Renal cortex interstitium (tissue), 11 donors: ENCODE measurements around the gene ZNF625. TPM values are rescaled to one million over a fixed set of nuclear protein-coding genes. Genes with fewer than 3 reads are reported as not detected.
"Not testable (repeated sequence)": the region's sequence is repeated elsewhere in the genome, so short reads cannot be mapped to it uniquely, and the experiment has no call there.

Experiments
- DNase-seq, 11 donors: peaks; one replicate each; pipeline ENCODE4 v3.0.0-alpha.2; 2013; ENCODE audit warnings: low read depth in 9 of 11, low spot score in 4 of 11; ENCODE audit errors: extremely low read depth in 1 of 11
- polyA plus RNA-seq, 3 donors: library from polyadenylated mRNA; unstranded; fragments of 120-200 nt; gene quantifications; one replicate each; pipeline ENCODE4 v1.2.1, GENCODE V29; 2013; ENCODE audit not compliant: insufficient read length in 3 of 3

ZNF625 gene
- polyA plus RNA-seq, 3 donors = 16.4 to 19.6 (median 18.4) TPM

DNA sequence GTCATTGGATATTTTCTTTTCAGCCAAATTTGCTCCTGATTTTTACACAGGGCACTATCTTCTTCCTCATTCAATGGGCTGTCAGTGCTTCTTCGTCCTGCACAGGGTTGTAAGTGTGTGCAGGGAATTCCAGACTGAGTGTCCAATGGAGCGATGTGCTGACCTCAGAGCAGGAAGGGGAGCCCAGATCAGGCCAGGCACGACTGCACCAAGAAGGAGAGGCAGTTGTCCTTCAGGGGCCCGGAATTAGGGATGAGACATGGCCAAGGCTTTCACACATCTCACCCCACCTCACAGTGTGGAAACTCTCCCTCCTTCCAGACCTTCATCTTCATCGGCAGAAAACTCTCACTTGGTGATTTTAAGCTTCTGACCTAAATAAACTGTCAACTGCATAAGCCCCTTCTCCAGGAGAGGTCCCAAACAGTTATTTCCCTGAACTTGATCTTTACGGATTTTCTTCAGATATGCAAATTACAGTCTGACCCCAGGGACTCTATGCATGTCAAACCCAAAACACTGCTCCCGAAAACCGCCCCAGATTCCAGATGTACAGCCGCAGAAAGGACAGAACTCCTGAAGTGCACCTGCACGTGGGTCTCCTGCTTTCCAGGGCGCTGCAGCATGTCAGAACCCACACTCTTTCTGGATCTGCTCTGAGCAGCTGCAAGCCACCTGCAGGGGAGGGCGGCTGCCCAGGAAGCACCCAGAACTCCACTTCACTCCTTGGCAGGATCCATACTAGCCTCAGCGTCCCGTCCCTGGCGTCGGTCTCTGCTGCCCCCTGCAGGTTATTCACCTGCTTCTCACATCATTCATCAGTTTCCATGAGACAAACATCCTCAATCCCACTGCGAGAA, 15.8 kb downstream of the ZNF625 start:
- peak in 10 of 11 donors; percentile 66 to 86 (median 75) for DNase-seq

DNA sequence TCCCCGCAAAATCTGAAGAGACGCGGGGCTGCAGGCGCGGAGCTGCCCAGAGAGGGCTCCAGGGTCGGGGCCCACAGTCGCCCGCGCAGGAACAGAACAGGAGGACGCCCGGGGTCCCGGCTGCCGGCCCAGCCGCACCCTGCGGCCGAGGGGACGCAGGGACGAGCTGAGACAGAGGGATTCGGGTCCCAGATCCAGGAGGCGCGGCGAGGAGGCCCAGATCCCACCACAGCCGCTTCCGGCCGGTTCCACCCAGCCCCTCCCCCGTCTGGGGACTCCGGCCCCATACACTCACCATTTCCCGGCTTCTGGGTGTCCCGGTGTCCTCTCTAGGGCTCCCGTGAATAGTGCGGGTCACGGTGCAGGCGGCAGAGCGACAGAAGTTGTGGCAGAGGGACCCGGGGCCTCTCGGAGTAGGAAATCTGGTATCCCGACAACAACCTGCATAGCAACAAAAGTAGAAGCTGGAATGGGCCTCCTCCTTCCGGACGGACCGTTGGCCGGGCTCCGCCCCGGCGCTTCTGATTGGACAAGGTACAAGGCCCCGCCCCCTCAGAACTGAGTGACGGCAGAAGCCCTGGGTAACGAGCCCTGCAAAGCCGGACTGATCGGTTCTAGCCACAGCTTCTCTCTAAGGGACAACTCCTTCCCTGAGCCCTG, 16.5 kb downstream of the ZNF625 start, which contains the start of gene ZNF20:
TSS of gene ZNF20 (minus strand) at position 466 of the 660 bp plus-strand sequence. CDS start at position 298, 168 bp downstream.
- peak; percentile 89 to 96 (median 94) for DNase-seq

DNA sequence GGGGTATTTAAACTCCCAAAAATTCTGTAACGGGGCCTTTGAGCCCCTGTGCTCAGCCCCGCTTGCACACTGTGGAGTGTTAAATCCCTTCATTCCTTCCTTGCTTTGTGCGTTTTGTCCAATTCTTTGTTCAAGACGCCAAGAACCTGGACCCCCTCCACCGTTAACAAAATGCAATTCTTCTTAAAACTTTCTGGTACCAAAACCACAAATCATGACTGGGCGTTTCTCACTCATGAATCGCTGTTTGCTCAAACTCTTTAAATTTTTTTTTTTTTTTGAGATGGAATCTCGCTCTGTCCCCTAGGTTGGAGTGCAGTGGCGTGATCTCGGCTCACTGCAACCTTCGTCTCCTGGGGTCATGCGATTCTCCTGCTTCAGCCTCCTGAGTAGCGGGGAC, 17.3 kb downstream of the ZNF625 start:
- DNase-seq = no peak

DNA sequence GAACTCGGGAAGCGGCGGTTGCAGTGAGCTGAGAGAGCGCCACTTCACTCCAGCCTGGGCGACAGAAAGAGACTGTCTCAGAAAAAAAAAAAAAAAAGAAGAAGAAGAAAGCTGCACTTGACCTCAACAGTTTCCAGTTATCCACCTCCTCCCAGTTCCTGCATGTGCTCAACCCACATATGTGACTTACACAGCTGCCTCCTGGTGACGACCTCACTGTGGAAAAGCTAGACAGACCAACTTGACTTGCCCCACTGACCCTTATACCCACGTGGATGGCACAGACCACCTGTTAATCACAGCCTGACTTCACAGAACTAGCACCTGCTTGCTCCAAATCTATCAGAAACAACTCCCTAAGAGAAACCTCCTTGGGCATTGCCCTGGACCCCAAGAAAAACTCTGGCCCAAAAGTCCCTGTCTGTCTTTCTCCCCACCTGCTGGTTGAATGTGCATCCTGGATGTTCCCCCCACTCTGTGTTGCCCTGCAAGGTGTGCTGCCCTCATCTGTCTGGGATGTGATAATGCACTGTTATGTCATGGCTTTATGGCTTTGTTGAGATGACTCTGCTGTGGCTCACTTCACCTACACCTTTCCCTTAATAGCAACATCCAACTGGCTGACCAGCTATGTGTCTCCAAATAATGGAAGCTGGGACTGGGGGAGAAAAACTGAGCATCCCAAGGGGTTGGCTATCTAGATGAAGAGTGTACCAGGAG, 19.2 kb downstream of the ZNF625 start:
- DNase-seq = no peak

DNA sequence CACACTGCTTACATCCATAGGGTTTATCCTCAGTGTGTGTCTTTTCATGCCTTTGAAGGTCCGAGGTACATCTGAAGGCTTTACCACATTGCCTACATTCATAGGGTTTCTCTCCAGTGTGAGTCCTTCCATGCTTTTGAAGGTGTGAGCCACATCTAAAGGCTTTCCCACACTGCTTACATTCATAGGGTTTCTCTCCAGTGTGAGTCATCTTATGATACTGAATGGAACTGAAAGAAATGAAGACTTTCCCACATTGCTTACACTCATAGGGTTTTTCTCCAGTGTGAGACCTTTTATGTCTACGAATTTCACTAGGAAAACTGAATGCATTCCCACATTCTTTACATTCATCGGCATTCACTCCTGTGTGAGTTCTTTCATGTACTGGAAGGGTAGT, 23.5 kb downstream of the ZNF625 start:
- no peak for DNase-seq

DNA sequence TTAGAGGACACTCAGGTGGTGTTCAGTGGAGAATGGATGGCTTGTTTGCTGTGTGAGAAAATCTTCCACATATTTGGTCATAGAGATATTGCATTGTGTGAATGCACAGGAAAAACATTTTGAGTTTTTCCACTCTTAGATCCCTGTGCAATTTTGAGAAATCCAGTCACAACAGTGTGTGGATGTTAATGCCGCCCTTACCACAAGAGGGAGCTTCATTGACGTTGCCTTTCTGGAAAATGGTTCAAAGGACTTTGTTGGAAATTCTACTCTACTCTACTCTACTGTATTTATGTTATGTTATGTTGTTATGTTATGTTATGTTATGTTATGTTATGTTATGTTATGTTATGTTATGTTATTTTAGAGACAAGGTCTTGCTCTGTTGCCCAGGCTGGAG, 29.8 kb downstream of the ZNF625 start:
- DNase-seq = no peak

DNA sequence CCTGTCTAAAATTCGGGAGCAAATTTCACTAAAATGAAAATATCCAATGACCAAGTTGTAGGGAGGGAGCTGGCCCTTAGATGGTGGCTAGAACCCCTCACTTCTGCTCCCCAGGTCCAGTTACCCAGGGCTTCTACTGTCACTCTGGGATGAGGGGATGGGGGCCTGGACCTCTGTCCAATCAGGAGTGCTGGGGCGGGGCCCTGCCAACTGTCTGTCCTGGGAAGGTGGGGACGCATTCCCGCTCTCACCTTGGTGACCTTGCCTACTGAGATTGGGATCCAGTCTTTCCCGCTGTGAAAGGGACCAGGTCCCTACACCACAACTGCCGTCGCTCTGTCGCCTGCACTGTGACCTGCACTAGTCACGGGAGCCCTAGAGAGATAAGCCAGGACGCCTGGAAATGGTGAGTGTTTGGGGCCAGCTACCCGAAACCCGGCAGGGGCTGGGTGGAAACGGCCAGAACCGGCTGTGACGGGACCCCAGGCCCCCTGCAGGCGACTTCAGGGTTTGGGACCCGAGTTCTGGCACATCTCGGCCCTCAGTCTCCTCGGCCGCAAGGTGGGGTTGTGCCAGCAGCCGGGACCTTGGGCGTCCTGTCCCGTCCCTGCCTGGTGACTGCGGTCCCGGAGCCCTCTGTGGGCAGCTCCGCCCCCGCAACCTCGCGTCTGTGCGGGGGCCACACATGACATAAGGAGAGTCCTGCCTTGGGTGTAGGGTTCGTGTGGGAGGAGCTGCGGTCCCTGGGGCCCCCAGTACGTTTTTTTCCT, 39.1 kb downstream of the ZNF625 start:
- DNase-seq = no peak

DNA sequence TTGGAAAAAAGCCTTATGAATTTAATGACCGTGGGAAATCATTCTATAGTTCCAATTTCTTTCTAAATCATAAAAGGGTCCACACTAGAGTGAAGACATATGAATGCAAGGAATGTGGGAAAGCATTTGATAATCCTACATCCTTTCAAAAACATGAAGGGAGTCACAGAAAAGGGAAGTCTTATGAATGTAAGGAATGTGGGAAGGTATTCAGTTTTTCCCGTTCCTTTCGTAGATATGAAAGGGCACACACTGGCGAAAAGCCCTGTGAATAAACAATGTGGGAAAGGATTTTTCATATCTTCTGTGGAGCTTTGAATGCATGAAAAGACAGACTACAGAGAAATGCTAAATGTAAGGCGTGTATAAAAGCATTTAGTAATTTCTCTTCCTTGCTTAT, 43.4 kb downstream of the ZNF625 start:
- no peak for DNase-seq

DNA sequence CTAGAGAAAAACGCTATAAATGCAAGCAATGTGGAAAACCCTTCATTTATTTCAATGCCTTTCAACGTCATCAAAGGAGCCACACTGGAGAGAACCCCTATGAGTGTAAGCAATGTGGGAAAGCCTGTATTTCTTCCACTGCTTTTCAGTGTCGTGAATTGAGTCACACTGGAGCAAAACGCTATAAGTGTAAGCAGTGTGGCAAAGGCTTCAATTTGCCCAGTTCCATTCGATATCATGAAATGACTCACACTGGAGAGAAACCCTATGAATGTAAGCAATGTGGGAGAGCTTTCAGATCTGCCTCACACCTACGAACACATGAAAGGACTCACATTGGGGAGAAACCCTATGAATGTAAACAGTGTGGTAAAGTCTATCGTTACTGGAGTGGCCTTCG, 43.8 kb downstream of the ZNF625 start:
- DNase-seq = no peak

DNA sequence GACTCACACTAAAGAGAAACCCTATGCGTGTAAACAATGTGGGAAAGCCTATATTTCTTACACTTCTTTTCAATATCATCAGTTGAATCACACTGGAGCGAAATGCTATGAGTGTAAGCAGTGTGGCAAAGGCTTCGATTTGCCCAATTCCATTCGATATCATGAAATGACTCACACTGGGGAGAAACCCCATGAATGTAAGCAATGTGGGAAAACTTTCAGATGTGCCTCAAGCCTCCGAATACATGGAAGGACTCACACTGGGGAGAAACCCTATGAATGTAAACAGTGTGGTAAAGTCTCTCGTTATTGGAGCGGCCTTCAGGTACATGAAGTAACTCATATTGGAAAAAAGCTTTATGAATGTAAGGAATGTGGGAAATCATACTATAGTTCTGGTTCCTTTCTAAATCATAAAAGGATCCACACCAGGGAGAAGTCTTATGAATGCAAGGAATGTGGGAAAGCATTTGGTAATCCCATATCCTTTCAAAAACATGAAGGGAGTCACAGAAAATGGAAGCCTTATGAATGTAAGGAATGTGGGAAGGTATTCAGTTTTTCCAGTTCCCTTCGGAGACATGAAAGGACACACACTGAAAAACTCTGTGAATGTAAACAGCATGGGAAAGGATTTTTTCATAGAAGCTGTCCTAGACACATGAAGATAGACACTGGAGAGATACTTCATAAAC, 44.4 kb downstream of the ZNF625 start:
- no peak for DNase-seq

DNA sequence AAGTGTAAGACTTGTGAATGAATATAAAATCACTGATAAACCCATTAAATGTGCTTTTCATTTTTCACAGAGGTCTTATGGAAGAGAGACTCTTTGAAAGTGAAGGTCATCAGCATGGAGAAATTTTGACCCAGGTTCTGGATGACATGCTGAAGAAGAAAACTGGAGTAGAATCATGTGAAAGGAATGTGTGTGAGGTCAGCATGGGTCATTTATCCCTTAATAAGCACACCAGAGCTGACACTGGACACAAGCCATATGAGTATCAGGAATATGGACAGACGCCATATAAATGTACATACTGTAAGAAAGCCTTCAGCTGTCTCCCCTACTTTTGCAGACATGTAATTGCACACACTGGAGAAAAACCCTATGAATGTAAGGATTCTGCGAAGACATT, 45.4 kb downstream of the ZNF625 start:
- DNase-seq = no peak

DNA sequence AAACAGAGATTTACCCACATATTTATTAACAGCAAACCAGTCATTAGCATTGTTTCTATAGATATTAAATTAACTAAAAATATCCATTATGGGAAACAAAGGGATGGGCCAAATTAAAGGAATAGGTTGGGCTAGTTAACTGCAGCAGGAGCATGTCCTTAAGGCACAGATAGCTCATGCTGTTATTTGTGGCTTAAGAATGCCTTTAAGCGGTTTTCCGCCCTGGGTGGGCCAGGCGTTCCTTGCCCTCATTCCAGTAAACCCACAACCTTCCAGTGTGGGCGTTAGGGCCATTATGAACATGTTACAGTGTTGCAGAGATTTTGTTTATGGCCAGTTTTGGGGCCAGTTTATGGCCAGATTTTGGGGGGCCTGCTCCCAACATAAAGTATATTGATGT, 52.6 kb downstream of the ZNF625 start:
- DNase-seq = not testable (repeated sequence)

DNA sequence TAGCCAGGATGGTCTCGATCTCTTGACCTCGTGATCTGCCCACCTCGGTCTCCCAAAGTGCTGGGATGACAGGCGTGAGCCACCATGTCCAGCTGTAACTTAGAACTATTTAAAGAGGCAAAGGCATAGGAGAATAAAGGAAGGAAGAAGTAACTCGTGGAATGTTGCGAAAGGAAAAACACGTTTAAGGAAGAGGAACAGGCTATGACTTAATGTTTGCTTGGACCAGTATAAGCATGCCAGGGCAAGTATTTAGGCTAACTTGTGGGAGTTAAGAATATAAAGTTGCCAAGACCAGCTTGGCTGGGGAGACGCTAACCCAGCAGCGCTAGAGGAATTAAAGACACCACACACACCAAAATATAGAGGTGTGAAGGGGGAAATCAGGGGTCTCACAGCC, 58.5 kb downstream of the ZNF625 start:
- no peak for DNase-seq

DNA sequence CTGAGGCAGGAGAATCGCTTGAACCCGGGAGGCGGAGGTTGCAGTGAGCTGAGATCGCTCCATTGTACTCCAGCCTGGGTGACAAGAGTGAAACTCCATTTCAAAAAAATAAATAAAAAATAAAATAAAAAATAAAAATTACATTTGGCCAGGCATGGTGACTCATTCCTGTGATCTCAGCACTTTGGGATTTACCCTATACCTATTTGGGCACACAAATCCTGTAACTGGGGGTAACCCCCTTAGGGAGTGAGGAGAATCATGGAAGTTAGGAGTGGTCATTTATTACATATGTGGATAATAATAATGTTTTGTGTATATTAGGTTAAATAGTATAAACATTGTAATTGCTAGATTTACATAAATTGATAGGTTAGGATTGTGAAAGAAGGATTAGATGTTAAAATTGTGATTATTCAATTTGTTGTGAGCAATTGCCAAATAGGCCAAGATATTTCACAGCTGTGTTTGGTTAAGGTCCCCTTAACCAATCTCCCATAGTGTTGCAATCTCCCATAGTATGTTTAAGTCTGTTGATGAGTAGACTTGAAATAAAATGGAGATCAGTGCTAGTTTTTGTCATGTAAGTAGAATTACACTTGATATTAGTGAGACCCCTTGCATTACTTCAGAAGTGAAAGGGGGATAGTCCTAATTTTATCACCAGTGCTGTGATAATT, 61.3 kb downstream of the ZNF625 start:
- DNase-seq = no peak
